ENCODE results near the gene S1PR1.

S1PR1 gene

GRCh38 chr1:101250222-101250621, 13.4 kb downstream of the S1PR1 start:
- DNase-seq, result no peak

- no peak for DNase-seq
These were observed 13.9 kb downstream of the S1PR1 start for GRCh38 chr1:101250656-101251272.

- DNase-seq, result no peak
These were observed 14.7 kb downstream of the S1PR1 start for GRCh38 chr1:101251504-101251903.

DNA sequence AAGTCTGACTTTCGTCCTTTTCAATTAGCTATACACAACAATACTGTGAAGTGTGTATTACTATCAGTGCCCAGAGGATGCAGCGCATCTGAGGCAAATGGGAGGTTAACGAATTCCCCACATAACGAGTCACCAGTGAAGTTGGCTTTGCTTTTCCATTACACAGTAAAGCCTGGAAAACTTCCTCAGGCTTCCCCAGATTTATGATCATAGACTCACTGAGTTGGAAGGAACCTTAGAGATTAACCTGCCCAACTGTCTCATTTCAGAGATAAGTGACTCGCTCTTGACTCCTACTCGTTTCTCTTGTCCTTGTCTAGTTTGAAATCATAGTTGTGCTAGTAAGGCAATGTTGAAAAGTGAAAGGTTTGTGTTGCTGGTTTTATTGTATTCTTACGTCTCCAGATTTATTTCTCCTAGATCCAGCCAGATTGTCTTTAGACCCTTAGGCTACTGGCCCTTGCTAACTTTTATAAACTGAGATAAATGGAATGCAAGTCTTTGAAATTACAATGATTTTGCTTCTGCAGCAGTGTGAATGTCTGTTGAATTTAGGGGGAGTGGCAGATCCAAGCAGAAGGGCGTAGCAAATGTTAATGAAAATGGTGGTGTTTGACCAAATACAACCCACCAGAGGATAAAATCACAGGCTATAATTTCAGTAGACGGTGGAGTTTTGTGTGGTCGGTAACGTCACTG, 17.3 kb downstream of the S1PR1 start:
- DNase-seq, result no peak

DNA sequence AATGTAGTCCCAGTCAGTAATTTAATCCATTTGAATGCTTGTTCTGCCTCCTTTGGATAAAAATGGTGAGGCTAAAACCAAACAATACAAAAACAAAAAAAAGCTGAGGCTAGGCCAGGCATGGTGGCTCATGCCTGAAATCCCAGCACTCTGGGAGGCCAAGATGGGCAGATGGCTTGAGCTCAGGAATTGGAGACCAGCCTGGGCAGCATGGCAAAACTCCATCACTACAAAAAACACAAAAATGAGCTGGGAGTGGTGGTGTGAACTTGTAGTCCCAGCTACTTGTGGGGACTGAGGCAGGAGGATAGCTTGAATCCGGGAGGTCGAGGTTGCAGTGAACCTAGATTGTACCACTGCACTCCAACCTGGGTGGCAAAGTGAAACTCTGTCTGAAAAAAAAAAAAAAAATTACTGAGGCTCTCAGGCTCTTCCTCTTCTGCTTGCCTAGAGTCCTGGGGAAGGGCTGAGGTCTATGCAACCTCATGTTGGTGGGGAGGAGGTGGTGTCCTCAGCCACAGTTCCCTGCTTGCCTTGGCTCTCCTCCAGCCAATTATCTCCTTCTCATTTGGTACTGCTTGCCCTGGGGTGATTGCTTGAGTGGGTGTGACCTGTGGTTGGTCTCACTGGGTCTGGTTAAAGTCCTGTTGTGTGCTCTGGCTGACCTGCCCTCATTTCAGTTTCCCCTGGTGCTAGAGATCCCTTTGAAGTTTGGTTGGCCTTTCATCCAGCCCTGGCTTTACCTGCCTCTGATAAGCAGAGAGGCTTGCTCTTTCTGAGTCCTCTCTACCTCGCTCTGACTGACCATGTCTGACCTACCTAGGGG, 20.9 kb downstream of the S1PR1 start:
- peak; percentile 98 for DNase-seq

DNA sequence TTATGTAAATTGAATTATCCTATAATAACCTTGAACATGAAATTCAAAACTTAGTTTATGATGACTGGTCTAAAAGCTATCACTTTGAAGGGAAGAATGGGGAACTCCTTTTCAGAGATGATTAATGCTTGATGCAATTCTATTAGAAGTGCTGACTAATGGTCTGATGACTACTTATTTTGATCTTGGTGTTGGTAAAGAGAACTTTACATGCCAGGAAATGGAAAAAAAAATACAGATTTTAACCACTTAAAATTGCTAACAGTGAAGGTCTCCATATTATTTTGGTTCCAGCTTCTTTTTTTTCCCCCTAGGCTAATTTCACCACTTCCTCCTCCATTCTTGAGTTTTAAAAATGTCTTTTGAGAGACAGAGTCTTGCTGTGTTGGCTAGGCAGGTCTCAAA, 22.9 kb downstream of the S1PR1 start:
- DNase-seq, result peak; percentile 89

GRCh38 chr1:101260556-101261350, 23.9 kb downstream of the S1PR1 start:
- DNase-seq, result no peak

DNA sequence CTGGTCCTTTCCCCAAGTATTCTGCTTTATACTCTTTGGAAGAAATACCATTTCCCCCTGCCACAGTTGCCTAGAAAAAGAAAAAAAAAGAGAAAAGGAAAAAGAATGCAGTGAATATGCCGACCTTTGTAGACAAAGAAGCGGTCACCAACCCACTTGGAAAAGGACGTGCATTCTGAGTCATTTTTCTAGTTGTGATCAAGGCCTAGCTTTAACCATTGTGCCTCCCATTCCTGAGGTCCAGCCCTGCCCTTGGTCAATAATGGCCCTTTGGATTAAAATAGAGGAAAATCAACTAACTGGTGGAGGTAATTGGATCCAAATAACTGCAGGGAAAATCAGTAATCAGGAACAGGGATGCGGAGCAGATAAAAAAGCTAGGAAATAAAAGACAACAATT, 24.8 kb downstream of the S1PR1 start:
- DNase-seq, result no peak

DNA sequence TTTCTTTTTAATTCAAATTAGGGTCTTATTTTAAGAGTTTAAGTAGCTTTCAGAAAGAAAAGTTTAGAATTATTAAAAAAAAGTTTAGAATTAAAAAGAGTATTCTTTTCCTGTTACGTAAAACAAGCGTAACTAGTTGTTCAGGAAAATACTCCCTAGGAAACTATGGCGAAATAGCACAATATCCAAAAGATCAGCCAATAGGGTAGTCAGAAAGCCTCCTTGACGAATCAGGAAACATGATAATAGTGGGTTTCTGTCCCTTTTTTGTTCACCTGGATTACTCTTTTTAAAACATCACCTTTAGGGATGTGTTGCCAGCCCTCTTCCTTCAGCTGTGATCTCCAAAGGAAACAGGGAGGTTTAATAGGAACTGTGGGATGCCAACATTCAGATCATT, 25.2 kb downstream of the S1PR1 start:
- DNase-seq, result no peak

DNA sequence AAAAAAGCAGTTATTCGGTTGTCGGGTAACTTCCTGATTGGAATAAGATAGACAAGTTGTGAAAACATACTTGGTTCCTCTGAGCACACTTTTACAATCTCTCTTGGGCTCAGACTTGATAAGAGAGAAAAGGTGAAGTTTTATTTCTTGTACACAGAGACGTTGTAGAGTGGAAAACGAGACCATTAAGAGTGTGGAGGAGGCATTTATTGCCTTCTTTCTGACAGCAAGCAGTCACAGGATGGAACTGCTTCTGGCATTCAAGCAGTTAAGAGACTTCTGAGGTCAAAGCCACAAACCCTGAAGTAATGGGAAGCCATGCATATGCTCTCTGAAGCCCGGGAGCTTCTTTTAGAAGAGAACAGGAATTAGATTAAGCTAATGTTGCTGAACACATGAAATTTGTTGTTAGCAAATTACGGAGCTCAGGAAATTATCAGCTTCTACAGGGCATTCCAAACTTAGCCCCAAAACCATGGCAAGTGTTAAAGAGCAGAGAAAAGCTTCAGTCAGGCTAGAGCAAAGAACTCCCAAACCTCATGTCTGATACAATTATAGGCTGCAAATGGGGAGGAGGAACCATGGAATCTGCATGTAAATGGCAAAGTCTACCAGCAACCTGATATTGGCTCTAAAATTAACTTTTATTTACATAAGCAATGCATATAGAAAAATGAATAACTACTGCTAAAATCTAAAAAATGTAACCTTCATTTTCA, 26.0 kb downstream of the S1PR1 start:
- peak; percentile 75 for DNase-seq

DNA sequence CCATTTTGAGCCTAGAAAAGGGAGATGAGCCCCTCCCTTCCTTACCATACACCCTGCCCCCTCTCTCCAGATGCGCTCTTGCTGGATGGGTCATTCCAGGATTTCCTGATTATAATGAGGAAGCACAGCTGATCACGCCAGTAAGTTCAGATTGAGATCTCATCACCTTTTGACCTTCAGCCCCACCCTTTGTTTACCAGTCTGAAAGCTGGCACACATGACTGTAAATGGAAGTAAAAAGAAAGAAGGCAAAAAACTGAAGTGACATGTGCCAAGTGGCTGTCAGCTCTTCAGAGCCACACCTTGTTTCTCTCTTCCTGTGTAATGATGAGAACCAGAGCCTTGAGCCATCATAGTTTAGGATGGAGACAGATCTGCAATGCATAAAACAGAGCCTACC, 27.9 kb downstream of the S1PR1 start:
- peak; percentile 59 for DNase-seq

- DNase-seq, result no peak
These were observed 28.9 kb downstream of the S1PR1 start for GRCh38 chr1:101265684-101266083.

DNA sequence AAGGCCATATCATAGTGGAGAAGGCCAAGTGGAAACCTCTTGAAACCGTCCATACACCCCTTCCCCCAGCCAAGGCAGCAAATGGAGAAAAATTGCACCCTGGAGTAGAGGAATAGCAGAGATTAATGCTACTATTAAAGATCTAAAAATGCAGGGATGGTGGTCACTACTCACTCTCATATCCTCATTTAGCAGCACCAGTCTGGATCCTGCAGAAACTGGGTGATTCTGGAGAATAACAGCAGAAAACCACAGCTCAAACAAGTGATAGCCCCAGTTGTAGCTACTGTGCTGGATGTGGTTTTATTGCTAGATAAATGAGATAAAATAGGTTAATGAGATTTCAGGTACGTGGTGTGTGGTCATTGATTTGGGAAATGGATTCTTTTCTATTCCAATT, 30.3 kb downstream of the S1PR1 start:
- DNase-seq, result no peak

GRCh38 chr1:101268893-101269292, 32.1 kb downstream of the S1PR1 start:
- DNase-seq, result no peak

DNA sequence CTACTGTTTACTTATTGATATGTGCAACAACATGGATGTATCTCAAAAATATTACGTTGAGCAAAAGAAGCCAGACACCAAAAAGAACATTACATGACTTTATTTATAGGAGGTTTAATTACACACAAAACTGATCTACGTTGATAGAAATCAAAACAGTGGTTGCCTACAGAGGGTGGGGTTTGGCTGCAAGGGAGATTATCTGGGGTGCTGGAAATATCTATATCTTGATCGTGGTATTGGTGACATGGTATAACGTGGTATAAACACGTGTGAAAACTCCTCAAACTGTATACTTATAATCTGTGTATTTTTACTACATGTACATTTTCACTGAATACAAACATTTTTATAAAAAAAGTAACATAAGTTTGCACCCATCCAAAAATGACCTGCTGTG, 38.9 kb downstream of the S1PR1 start:
- no peak for DNase-seq

- peak; percentile 42 for DNase-seq
These were observed 40.0 kb downstream of the S1PR1 start for GRCh38 chr1:101276818-101277217.

GRCh38 chr1:101278238-101278637, 41.4 kb downstream of the S1PR1 start:
- DNase-seq, result peak; percentile 58

DNA sequence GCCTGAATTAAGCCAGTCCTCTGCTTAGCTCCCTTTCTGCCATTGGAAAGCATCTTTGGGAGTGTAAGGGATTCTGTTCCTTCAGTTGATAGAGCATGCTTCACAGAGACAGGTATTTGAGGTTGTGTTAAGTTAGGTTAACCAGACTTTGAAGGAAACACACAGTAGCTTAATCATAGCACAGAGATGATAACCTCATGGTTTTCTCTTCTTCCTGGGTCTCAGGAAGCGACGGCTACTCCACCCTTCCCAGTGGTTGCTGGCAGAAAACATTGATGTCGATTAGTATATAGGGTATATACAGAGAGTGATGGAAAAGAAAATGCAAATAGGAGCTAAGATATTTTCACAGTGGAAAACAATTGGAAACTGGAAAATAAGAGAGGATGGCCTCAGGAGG, 42.0 kb downstream of the S1PR1 start:
- DNase-seq, result peak; percentile 57

DNA sequence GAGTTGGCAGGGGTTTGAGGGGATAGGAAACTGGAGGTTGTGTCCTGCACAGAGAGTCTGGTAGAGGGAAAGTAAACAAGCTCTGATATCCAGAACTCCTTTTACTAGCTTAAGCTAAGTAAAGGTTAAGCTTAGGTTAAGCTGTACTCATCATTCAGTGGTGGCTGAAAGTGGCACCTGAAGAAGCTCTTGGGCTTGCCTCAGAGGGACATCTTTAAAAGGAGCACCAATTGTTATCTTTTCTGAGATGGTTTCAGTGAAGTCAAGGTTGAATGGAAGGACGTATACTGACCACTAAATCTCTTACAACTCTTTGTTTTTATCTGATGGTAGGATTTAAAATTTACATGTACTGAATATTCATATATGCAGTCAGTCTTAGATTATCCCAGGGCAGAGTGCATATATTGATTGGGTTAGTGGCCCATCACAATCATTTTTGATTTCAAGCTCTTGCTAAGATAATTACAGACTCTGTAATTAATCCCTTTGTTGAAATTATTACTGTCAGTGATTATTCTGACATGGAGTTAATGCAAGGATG, 43.3 kb downstream of the S1PR1 start:
- no peak for DNase-seq

DNA sequence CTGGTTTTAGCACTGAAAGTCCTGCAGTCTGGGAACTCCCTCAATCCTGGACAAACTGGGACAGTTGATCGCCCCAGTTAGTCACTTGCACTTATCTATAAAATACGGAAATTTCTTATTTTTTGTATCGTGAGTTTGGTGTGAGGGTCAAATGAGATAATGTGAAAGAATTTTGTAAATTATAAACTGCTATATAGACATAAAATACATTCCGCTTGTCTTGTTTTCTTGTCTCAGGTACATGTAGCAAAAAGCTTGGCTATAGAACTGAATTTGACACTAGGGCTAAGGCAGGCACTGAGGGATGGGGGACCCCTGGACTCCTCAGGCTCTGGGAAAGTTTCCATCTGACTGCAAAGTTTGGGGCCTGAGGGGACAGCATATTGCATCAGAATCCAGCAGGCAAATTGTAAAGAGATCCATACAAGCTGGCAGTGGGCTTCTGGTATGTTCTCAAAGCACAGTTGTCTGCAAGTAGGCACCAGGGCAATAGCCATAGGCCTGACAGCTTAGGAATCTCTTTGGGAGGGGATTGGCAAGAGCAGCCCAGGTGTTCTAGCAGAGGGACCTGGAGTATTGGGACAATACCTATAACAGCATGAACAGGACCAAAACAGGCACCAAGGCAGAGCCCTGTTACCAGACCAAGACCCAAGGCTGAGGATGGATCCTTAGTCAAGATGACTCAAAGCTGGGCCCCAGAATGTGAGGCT, 44.3 kb downstream of the S1PR1 start:
- DNase-seq, result no peak

DNA sequence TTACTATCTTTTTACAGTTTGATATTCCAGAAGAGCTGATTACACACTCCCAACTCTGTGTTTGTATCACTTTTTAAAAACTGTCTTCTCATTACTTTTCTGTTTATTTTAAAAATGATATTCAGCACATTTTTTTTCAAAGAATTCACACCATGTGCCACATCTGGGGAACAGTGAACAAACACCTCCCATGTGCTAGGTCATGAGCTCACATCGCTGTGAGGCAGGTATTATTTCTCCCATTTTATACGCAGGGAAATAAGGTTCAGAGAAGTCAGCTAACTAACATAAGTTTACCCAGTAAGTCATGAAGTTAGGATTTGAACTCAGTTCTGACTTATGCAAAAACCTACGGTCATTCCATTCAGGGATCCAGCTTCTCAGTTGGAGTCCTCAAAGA, 44.9 kb downstream of the S1PR1 start:
- DNase-seq, result no peak

Data from hematopoietic multipotent progenitor cell treated with erythropoietin and hydrocortisone succinate and interleukin-3 and kit ligand, for 6 days (in vitro differentiated cells).